Upper lobe of left lung (tissue), 4 donors: ENCODE measurements around the gene P2RX7.

Experiments used
- CTCF ChIP-seq, 6 experiments: fragments of 450-650 bp in 4 of 6; fragments of 200-600 bp in 2 of 6; sonication (generic) in 2 of 6; IDR thresholded peaks; one replicate each; pipeline ENCODE4 v1.5.1; 2016 to 2019; ENCODE audit warnings: antibody characterized with exemption in 6 of 6
- POLR2A ChIP-seq, 4 donors: fragments of 450-650 bp; IDR thresholded peaks; one replicate each; pipeline ENCODE4 v1.5.1; 2016 to 2017; ENCODE audit warnings: antibody characterized with exemption in 4 of 4, mild to moderate bottlenecking in 2 of 4
- POLR2AphosphoS5 ChIP-seq, 2 donors: sonication (generic); formaldehyde crosslinking; IDR thresholded peaks; one replicate each; pipeline ENCODE4 v1.5.1; 2017; ENCODE audit warnings: antibody characterized with exemption in 2 of 2

- TF ChIP-seq POLR2A (IDR thresholded peaks at IDR 0.05) (no peak), CTCF (IDR thresholded peaks at IDR 0.05) (no peak), POLR2AphosphoS5 (IDR thresholded peaks at IDR 0.05) (no peak)
Measured at GRCh38 chr12:121189131-121189530, 56.5 kb downstream of the P2RX7 start.
